Brain microvascular endothelial cell (primary cell): ENCODE results near the gene PILRA.
"Not testable (repeated sequence)": the region's sequence is repeated elsewhere in the genome, so short reads cannot be mapped to it uniquely, and the experiment has no call there.

ENCODE experiments used
- DNase-seq: peaks from one replicate; pipeline ENCODE4 v3.0.0-alpha.2; 2020
- H3K27ac ChIP-seq: fragments of 250-450 bp; sonication (Bioruptor Pico); 2 replicates; pipeline ENCODE4 v1.5.1; 2020; ENCODE audit warnings: mild to moderate bottlenecking, moderate library complexity
- H3K27me3 ChIP-seq: fragments of 250-450 bp; sonication (Bioruptor Pico); replicated peaks from 2 replicates; pipeline ENCODE4 v1.5.1; 2020; ENCODE audit warnings: mild to moderate bottlenecking
- H3K36me3 ChIP-seq: fragments of 250-450 bp; sonication (Bioruptor Pico); replicated peaks from 2 replicates; pipeline ENCODE4 v1.5.1; 2020; ENCODE audit warnings: mild to moderate bottlenecking
- H3K4me3 ChIP-seq: 2 replicates; pipeline ENCODE4 v1.5.1; 2011; ENCODE audit warnings: low read depth, mild to moderate bottlenecking, control low read depth, low read length, moderate library complexity
- in situ Hi-C: cut with HindIII; loops from 2 replicates; pipeline ENCODE4 v1.10.0; 2017; ENCODE audit warnings: low sequenced_read_pairs, low pct_ligation_motif_present
- TF ChIP-seq, protein P1 (sequence below): IDR thresholded peaks from 2 replicates; pipeline ENCODE4 v1.5.1; 2011; ENCODE audit warnings: low read depth, mild to moderate bottlenecking, moderate library complexity, low read length, control low read depth, inconsistent platforms; ENCODE audit errors: missing control alignments

PILRA gene

DNA sequence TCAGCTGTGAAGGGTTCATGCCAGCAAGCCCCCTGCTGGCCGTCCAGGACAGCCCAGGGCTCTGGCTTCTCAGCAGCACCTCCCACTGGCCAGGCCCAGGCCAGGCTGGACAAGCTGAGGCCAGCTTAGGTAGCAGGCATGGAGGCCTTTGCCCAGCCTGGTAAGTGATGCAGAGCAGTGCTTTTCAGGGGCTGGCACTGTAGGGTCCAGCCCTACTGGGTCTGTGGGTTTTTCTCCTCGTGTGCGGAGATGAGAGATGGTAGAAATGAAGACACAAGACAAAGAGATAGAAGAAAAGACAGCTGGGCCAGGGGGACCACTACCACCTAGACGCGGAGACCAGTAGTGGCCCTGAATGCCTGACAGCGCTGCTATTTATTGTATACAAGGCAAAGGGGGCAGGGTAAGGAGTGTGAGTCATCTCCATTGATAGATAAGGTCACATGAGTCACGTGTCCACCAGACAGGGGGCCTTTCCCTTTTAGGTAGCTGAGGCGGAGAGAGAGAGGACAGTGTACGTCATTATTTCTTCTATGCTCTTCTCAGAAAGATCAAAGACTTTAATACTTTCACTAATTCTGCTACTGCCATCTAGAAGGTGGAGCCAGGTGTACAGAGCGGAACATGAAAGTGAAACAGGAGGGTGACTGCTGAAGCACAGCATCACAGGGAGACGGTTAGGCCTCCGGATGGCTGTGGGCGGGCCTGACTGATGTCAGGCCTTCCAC lies 28.6 kb upstream of the PILRA start:
- DNase-seq: peak; percentile 83
- TF ChIP-seq, protein P1, sequence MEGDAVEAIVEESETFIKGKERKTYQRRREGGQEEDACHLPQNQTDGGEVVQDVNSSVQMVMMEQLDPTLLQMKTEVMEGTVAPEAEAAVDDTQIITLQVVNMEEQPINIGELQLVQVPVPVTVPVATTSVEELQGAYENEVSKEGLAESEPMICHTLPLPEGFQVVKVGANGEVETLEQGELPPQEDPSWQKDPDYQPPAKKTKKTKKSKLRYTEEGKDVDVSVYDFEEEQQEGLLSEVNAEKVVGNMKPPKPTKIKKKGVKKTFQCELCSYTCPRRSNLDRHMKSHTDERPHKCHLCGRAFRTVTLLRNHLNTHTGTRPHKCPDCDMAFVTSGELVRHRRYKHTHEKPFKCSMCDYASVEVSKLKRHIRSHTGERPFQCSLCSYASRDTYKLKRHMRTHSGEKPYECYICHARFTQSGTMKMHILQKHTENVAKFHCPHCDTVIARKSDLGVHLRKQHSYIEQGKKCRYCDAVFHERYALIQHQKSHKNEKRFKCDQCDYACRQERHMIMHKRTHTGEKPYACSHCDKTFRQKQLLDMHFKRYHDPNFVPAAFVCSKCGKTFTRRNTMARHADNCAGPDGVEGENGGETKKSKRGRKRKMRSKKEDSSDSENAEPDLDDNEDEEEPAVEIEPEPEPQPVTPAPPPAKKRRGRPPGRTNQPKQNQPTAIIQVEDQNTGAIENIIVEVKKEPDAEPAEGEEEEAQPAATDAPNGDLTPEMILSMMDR: peak; percentile 59
- in situ Hi-C loops, H3K4me3 ChIP-seq, H3K27me3 ChIP-seq: not testable (repeated sequence)
- H3K36me3 ChIP-seq: peaks cover 46% of the 10 kb centered on the region
- peak overlapping the region; percentile 92 for H3K27ac ChIP-seq

DNA sequence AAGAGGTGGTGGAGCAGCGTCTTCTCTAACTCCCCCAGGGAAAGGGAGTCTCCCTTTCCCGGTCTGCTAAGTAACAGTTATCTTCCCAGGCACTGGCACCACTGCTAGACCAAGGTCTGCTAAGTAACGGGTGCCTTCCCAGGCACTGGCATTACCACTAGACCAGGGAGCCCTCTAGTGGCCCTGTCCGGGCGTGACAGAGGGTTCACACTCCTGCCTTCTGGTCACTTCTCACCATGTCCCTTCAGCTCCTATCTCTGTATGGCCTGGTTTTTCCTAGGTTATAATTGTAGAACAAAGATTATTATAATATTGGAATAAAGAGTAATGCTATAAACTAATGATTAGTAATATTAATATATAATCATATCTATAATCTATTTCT lies 28.0 kb upstream of the PILRA start:
- H3K27ac ChIP-seq, in situ Hi-C loops, H3K27me3 ChIP-seq, H3K4me3 ChIP-seq: not testable (repeated sequence)
- H3K36me3 ChIP-seq: peaks cover 50% of the 10 kb centered on the region
- TF ChIP-seq, protein P1: peak; percentile 52
- peak; percentile 73 for DNase-seq

GRCh38 chr7:100346921-100347320 lies 26.4 kb upstream of the PILRA start:
- DNase-seq: no peak
- no peak overlapping the region for H3K4me3 ChIP-seq
- H3K27me3 ChIP-seq: no peaks in the 10 kb centered on the region
- no peak overlapping the region for H3K27ac ChIP-seq
- in situ Hi-C loops: no loop called here
- peaks cover 59% of the 10 kb centered on the region for H3K36me3 ChIP-seq
- TF ChIP-seq, protein P1: no peak

- TF ChIP-seq, protein P1: no peak
- Histone ChIP-seq H3K27me3 (no peaks in the 10 kb centered on the region), H3K27ac (no peak overlapping the region), H3K4me3 (no peak overlapping the region), H3K36me3 (peaks cover 63% of the 10 kb centered on the region)
- in situ Hi-C loops: no loop called here
- no peak for DNase-seq
These were observed 24.5 kb upstream of the PILRA start for GRCh38 chr7:100348805-100349204.

- Histone ChIP-seq H3K27ac (no peak overlapping the region), H3K27me3 (no peaks in the 10 kb centered on the region), H3K4me3 (no peak overlapping the region), H3K36me3 (peaks cover 64% of the 10 kb centered on the region)
- in situ Hi-C loops: no loop called here
- TF ChIP-seq, protein P1: no peak
- DNase-seq: no peak
These were observed 23.5 kb upstream of the PILRA start for GRCh38 chr7:100349757-100350156.

DNA sequence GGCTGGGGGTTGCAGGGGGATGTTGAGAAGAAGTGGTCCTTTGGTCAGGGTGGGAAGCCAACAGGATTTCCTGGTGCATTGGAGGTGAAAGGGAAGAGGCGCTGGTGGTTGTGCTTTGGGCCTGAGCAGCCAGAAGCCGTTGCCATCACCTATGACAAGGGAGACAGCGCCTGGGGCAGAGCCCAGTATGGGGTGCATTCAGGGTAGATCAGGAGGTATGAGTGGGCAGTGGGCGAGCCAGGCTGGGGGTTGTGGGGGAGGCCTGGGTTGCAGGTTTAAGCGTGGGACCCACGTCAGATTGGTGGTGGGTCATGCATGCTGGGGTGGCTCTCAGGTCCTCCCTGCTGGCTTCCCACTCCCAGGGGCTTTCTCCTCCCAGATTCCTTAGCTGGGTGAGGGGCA lies 21.6 kb upstream of the PILRA start:
- Histone ChIP-seq H3K27me3 (no peaks in the 10 kb centered on the region), H3K4me3 (no peak overlapping the region), H3K27ac (no peak overlapping the region), H3K36me3 (peaks cover 69% of the 10 kb centered on the region)
- in situ Hi-C loops: no loop called here
- no peak for DNase-seq
- TF ChIP-seq, protein P1: no peak

- H3K4me3 ChIP-seq, H3K27me3 ChIP-seq, in situ Hi-C loops, DNase-seq, H3K27ac ChIP-seq: not testable (repeated sequence)
- peaks cover 69% of the 10 kb centered on the region for H3K36me3 ChIP-seq
These were observed 21.0 kb upstream of the PILRA start for GRCh38 chr7:100352230-100352781.
